IPS-NIHi7 (cell line): ENCODE results near the gene THSD7B.
"Not testable (repeated sequence)": the region's sequence is repeated elsewhere in the genome, so short reads cannot be mapped to it uniquely, and the experiment has no call there.

Experiments
- DNase-seq: peaks from one replicate; pipeline ENCODE4 v3.0.0; 2012; ENCODE audit warnings: mixed read lengths; ENCODE audit errors: extremely low spot score

The THSD7B gene

DNA sequence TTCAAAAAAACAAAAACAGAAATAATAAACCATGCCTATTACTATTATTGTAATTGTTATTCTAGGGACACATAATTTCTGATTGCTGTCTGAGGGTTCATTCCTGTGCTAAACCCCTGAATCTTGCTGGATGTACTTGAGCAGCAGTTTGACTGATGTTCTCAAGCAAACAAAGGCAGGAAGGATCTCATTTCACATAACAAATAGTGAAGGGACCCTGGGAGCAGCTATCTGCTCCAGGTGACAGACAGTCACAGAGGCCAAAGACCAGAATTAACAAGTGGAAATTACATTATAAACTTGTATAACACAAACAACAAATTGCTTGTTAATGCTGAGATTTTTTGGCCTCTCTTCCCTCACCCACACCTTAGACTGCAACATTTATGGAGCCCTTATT is 284.2 kb downstream of the THSD7B start:
- no peak for DNase-seq

DNA sequence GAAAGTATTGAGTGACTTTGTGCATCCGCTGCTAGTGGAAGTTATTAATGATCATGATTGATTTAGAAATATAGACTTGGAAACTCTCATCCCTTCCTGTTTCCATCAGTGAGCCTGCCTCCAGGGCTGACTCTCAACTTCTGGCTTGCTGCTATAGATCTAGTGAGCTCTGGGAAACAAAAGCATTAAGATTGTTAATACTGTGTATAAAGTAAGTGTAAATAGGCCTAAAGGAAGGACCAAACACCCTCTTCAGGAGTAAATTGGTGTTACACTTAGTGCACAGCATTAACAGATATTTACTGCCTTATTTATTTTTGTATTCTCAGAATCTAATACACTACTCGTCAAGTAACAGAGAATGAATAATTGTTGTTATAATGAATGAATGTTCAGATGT is 285.6 kb downstream of the THSD7B start:
- no peak for DNase-seq

DNA sequence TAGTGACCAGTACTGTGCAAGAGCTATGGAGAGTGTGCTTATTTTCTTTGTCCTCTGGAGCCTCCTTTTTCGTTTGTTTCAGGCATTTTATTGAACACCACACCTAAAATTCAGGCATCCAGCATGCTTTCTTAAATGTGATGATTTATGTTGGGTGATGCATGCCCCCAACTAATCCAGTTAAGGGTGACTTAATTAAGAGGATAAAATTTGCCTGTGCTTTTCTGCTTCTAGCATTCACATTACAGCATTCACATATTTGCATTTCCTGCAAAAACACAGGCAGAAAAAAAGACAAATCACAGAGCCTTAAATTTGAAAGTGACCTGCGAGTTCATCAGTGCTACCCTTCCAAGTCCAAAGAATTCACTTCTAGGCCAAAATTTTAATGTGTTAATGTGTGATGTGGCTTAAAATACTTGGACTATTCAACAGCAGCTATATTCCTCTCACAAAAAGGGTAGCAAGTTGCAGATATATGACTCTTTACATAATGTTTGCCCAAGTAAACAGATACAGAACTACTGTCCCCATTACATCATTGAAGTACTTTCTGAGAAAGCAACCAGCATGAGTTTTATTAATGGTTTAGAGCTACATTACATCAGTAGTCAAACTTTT is 286.5 kb downstream of the THSD7B start:
- no peak for DNase-seq

DNA sequence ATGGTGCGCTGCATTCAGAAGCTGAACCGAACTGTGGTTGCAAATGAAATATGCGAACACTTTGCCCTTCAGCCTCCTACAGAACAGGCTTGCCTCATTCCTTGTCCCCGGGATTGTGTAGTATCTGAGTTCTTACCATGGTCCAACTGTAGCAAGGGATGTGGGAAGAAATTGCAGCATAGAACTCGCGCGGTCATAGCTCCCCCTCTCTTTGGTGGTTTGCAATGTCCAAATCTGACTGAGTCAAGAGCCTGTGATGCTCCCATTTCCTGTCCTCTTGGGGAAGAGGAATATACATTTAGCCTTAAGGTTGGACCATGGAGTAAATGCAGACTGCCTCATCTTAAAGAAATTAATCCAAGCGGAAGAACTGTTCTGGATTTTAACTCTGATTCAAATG is 291.4 kb downstream of the THSD7B start:
- no peak for DNase-seq

DNA sequence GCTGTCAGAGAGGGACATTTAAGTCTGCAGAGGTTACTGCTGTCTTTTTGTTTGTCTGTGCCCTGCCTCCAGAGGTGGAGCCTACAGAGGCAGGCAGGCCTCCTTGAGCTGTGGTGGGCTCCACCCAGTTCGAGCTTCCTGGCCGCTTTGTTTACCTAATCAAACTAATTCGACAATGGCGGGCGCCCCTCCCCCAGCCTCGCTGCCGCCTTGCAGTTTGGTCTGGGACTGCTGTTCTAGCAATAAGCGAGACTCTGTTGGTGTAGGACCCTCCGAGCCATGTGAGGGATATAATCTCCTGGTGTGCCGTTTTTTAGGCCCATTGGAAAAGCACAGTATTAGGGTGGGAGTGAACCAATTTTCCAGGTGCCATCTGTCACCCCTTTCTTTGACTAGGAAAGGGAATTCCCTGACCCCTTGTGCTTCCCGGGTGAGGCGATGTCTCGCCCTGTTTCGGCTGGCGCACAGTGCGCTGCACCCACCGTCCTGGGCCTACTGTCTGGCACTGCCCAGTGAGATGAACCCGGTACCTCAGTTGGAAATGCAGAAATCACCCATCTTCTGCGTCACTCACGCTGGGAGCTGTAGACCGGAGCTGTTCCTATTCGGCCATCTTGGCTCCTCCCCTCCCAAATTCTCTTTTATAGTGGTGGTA is 310.9 kb downstream of the THSD7B start:
- not testable (repeated sequence) for DNase-seq

DNA sequence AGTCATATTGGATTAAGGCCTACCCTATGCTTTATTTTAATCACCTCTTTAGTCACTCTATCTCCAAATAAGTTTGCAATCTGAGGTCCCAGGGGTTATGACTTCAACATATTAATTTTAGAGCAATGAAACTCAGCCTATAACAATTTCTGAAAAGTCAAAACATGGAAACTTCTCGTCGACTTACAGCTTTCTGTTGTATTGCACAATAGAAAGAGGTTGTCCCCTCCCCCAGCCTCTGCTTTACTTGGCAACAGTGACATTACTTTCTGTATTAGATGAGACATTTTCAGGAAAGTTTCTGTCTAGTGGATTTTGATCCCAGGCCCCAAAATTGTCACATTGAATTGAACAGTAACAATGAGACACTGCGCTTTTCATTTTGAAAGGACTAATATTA is 326.4 kb downstream of the THSD7B start:
- no peak for DNase-seq

DNA sequence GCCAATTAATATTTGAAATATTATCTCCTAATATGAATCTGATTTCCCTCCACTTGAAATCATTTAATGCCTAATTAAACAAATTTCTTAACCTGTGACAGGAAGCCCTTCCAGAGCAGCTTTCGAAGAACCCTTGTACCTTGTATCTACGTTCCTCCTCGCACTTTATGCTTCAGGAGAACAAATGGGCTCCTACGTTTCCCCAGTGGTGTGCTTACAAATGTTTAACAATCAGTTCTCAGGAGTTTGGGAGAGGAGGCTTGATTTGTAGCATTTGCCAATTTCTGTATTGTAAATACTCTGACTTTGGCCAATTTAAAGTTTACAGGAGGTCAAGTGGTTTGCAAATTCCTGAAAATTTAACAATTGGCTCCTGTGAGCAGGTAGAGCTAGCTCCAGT is 327.8 kb downstream of the THSD7B start:
- no peak for DNase-seq

DNA sequence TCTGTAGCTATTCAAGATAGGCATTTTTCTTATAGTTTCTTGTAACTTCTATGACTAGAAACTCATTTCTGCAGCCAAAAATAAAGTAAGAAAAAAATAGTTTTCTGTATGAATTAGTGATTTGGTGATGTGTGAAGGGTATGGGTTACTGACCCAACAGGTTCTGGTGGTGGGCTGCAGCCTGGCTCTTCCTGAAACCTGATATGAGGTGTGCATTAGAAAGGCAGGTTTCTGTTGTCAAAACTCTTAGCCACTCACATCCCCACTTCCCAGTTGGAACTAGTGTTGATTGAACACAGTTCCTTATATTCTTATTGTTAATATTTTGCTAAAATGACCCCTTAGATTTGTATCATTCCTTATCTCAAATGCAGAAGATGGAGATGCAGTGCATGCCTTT is 330.8 kb downstream of the THSD7B start:
- no peak for DNase-seq

DNA sequence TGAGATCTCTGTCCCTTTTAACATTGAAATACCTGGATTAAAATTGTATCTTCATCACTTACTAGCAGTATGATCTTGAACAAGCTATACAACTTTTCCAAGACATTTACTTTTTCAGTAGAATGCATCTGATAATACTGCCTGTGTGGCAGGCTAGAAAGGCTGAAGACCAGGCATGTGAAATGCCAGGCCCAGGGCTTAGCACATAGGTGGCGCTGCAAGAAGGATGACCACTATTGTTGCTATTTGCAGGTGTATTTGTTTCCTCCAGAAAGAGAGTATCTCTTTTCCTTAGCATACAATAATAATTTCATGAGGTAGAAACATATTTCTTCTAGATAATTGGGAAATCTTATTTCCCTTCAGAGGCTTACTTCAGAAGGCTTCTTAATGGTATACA is 331.3 kb downstream of the THSD7B start:
- DNase-seq, result peak; percentile 55

DNA sequence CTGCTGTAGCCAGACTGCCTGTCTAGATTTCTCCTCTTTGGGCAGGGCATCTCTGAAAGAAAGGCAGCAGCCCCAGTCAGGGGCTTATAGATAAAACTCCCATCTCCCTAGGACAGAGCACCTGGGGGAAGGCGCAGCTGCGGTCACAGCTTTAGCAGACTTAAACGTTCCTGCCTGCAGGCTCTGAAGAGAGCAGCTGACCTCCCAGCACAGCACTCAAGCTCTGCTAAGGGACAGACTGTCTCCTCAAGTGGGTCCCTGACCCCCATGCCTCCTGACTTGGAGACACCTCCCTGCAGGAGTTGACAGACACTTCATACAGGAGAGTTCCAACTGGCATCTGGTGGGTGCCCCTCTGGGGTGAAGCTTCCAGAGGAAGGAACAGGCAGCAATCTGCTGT is 336.5 kb downstream of the THSD7B start:
- DNase-seq, result not testable (repeated sequence)

DNA sequence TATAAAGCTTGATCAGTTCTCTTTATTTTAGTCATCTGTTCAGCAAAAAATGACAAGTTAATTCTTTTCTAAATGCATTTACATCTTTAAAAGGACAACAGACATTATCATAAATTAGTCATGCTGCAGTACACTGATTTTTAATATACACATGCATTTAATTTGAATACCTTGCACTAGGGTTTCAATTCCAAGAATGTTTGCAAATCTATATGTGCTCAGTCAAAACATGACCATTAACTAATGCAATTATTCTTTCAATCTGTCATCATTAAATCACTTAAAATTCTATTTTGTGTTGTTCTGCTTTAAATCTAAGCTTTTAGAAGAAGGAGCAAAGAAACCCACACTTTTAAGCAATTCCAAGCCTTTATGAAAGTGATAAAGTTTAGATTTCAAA is 342.6 kb downstream of the THSD7B start:
- DNase-seq, result no peak

DNA sequence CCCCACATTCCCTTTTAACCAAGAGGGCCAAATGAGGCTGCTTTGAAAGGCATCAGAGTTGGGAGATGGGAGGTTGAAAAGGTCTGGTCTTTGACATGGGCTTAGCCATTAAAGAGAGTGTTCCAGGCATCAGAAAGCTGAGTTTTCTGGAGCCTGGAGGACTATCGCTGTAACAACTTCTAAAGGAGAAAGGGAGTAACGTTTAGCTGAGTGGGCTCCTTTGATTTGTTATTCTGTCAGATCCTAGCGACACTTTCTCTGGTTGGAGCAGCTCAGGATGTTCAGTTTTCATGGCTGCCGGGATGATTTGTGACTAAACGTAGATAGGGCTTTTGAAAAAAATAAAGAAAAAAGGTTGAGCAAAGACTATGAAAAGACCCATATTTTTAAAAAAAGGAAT is 346.6 kb downstream of the THSD7B start:
- no peak for DNase-seq

DNA sequence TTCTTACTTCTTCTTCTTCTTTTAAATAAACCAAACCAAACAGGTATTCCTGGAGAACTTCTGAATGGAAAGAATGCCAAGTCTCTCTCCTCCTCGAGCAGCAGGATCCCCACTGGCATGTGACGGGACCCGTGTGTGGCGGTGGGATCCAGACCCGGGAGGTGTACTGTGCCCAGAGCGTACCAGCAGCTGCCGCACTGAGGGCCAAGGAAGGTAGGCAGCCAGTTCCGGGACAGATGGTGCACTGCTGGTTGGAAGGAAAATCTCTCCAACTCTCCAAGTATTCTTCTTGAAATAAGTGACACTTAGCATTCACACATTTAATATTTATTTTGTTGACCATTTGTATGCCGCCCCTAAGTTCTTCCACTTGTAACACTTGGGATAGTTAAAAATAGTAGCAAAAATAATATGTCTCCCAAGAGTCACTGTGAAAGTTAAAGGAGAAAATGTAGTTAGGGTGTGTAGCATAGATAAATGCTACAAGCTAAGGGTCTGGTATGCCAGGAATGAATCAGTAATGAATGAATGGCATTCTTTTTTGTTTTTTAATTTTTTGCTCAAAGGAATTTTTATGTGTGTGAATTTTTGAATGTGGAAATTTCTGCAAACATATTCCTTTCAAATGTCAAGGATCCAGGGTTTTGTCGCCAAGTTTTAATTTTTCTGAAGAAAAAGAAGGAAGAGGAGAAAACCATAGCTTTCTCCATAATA is 349.9 kb downstream of the THSD7B start:
- no peak for DNase-seq

DNA sequence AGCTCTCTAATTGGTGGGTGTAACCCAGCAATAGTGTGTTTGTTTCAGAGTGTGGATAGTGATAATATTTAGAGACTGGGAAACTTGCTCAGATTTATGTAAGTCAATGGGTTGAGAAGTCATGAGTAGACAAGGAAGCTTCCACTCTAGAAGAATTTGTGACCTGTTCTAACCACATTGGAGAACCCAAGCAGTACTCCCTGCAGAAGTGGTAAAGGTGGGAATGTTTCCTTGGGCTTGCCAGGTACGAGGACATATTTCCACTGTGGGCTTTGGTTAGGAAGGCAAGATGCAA is 350.4 kb downstream of the THSD7B start:
- DNase-seq, result no peak

DNA sequence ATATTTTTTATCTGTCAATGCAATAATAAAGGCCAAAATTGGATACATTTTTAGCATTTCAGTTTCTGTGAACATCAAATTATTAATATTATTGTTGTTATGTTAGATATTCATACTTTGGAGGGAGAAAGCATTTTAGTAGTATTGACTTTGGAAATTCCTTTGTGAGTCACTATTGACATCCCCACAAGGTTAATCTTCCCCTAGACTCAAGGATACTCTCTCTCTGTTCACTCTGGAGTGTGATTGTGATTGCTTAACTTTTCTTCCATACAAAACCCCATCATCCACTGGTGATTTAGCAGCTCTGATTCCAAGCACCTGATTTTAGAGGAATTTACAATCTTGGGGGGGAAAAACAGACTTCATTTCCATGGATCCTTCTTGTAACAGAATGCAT is 352.0 kb downstream of the THSD7B start:
- no peak for DNase-seq

DNA sequence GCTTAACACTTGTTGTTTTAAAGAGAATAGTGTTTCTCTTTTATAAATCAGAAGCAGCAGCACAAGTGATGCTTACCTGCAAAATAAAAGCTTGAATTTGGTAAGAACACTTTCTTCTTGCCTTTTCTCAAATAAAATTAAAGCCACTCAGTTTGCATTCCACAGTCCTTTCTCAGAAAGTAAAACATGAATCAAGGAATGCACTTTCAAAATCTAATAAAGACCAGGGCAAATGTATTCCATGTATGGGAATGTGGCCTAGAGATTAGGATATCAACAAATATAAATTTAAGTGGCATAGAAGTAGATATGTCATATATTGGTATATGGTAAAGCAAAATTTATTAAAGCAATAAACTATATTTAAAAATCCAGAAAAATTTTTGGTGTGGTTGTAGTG is 352.8 kb downstream of the THSD7B start:
- no peak for DNase-seq

DNA sequence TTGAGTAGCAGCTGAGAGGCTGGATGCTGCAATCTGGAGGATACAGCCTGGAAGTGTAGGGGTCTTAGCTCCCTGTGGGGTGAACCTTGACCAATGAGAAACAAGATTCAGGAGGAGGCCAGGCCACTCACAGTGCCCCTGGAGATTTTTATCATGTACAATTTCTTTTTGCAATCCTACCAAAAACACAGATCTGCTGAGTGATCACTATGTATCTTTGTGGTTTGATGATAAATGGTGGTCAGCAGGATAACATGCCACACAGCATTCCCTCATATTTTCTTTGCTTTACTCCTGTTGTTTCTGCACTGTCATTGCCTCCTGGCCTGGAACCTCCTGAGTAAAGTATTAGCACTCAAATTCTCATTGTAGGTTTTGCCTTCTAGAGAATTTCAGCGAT is 357.9 kb downstream of the THSD7B start:
- DNase-seq, result no peak

DNA sequence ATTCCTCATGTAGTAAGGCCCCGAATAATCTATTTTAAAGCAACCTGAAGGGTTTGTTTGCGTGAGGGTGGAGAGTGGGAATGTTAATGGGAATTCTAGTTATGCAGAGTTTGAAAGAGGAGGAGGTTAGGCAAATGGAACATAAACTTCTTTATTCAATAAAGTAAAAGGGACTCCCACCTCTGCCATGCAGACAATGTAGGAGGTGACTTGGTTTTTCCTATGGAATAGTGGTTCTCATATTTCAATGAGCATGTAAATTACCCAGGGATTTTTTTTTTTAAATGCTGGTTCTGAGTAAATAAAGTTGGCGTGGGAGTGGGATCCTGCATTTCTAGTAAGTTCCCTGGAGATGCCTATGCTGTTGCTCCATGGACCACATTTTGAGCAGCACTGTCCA is 367.9 kb downstream of the THSD7B start:
- no peak for DNase-seq

DNA sequence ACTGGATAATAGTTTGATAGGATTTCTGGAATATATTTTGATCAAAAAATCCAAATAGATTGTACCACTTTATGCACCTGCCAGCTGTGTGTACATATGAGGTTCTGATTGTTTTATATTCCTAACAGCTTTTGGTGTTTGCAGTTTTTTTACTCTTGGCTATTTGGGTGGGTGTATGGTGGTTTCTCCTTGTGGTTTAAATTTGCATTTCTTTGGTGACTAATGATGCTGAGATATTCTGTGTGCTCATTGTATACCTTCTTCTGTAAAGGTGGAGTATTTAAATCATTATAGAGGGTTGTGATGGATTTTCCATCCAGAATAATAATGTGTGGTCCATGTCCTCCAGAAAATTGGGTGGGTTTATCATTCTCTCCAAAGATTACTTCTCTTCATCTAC is 372.9 kb downstream of the THSD7B start:
- no peak for DNase-seq

DNA sequence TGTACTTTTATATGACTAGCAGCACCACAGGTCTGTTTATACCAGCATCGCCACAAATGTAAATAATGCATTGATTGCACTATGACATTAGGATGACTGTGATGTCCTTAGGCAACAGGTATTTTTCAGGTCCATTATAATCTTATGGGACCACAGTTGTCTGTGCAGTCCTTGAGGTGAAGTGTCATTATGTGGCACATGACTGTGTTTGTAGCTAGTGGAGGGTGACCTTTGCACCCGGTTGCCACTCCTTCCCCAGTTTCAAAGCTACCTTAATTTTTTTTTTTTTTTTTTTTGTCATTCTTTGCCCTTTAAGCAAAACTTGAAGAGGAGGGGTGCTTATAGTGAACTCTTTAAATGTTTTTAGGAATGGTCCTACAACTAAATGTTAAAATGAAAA is 386.4 kb downstream of the THSD7B start:
- no peak for DNase-seq

DNA sequence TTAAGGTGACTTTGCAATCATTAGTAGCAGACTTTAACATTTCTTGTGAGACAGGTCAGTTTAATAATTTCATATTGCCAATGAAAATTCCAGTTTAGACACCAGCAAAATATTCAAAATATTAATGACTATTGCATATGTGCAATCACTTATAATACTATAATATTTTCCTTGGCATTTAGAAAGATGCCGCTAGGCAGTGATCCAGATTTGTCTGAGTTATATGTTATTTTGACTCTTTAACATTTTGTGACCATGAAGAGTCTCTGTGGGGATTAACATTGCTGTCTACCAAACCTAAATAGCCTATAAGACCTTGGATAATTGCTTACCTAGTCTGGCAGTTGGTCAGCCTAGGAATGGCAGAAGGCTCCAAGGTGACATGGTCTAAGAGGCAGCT is 389.6 kb downstream of the THSD7B start:
- no peak for DNase-seq

DNA sequence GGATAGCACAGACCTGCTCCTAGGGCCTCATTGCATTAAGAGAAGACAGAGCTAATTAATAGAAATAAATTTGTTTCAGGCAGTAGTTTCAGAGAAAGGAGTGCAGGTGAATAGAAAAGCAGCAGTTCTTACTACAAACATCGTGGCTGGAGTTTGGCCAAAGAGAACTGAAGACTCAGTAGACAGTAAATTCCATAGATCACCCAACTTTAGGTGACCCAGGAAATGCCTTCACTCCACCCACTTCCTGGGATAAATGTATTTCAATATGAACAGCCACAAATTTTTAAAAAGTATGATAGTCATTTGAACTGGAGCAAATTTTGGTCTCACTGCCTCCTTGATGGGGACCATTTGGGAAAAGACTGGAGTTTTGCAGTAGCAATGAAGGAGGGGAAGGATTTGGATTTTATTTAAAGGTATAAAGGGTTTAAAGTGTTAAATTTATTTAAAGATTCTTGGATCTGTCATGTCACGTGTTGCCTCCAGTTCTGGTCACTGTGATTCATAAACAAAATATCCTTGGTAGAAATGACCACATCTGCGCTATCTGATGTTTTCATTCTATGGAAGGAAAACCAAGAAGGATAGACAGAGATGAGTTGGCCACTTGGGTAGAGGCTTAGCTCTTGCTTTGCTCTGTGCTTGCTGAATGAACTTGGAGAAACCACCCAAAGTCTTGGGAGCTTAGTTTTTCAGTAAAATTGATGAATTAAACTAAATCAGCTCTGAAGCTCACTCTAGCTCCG is 390.2 kb downstream of the THSD7B start:
- no peak for DNase-seq
